ENCODE data around the gene NT5C1B. TPM values are rescaled to one million over a fixed set of nuclear protein-coding genes. Genes with fewer than 3 reads are reported as not detected.

NT5C1B gene
- total and polyA plus RNA-seq, 3 donors from 2014 or later: 18.0 to 74.9 (median 59.4) TPM

DNA sequence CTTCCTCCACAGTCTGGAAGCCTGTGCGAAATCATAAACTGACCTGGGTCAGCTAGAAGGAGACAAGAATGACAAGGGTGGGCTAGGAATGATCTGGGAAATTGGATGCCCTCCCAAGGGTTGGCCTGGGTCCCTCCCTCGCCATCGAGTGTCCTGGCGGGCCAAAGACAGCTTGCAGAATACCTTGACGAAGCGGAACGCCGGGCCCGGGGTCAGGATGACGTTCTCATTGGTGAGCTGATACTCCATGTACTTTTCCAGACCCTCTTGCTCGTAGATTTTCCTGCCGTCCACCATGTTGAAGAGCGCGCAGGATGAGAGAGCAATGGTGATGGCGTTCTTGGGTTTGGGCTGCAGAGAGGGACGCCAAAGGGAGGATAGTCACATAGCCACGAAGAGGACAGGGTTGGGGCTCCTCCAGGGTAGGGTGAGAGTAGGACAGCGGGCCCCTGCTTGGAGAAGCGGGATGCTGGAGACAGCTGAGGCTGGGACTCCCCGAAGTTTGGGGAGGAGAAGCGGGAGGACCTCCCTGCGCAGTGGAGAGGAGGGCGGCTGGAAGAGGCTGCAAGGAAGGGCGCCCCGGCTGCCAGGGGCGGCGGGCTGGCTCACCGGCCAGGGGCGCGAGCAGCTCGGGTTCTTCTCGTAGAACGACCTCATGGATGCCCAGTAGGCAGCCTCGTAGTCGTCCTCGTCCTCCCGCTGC, 5.3 kb downstream of the NT5C1B start:
- 71 to 75% methylated on average over 30 to 34 of the region's 37 CpGs for WGBS, 2 donors
- H3K27me3 ChIP-seq: no peaks in the 10 kb centered on the region
- H3K4me1 ChIP-seq: no peaks in the 10 kb centered on the region
- no peaks in the 10 kb centered on the region for H3K9me3 ChIP-seq
- intact Hi-C loops (cut with DNase I; ENCODE audit: low total_unique reads): no loop called here
- DNase-seq: no peak
- H3K27ac ChIP-seq: no peak overlapping the region
- no peaks in the 10 kb centered on the region for H3K36me3 ChIP-seq (ENCODE audit: low read depth, missing control alignments)
- H3K4me3 ChIP-seq: peak overlapping the region in 1 of 2 donors; percentile 32
- TF ChIP-seq POLR2A (IDR thresholded peaks at IDR 0.05): no peak
- TF ChIP-seq, protein P1, sequence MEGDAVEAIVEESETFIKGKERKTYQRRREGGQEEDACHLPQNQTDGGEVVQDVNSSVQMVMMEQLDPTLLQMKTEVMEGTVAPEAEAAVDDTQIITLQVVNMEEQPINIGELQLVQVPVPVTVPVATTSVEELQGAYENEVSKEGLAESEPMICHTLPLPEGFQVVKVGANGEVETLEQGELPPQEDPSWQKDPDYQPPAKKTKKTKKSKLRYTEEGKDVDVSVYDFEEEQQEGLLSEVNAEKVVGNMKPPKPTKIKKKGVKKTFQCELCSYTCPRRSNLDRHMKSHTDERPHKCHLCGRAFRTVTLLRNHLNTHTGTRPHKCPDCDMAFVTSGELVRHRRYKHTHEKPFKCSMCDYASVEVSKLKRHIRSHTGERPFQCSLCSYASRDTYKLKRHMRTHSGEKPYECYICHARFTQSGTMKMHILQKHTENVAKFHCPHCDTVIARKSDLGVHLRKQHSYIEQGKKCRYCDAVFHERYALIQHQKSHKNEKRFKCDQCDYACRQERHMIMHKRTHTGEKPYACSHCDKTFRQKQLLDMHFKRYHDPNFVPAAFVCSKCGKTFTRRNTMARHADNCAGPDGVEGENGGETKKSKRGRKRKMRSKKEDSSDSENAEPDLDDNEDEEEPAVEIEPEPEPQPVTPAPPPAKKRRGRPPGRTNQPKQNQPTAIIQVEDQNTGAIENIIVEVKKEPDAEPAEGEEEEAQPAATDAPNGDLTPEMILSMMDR (IDR thresholded peaks at IDR 0.05): no peak

DNA sequence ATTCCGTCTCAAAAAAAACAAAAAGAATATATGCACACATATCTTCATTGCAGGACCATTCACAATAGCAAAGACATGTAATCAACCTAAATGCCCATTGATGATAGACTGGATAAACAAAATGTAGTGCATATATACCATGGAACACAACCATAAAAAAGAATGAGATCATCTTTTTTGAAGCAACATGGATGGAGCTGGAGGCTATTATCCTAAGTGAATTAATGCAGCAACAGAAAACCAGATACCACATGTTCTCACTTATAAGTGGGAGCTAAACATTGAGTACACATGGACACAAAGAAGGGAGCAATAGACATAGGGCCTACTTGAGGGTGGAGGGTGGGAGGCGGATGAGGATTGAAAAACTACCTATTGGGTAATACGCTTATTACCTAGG, 8.8 kb downstream of the NT5C1B start:
- no peaks in the 10 kb centered on the region for H3K9me3 ChIP-seq
- H3K27ac ChIP-seq: no peak overlapping the region
- H3K4me3 ChIP-seq: no peak overlapping the region
- 93 to 96% methylated on average over 3 of the region's 3 CpGs for WGBS, 2 donors
- no peak for TF ChIP-seq POLR2A (IDR thresholded peaks at IDR 0.05)
- TF ChIP-seq, protein P1 (IDR thresholded peaks at IDR 0.05): no peak
- DNase-seq: no peak
- H3K27me3 ChIP-seq: no peaks in the 10 kb centered on the region
- intact Hi-C loops (cut with DNase I; ENCODE audit: low total_unique reads): no loop called here
- no peaks in the 10 kb centered on the region for H3K36me3 ChIP-seq (ENCODE audit: low read depth, missing control alignments)
- no peaks in the 10 kb centered on the region for H3K4me1 ChIP-seq

DNA sequence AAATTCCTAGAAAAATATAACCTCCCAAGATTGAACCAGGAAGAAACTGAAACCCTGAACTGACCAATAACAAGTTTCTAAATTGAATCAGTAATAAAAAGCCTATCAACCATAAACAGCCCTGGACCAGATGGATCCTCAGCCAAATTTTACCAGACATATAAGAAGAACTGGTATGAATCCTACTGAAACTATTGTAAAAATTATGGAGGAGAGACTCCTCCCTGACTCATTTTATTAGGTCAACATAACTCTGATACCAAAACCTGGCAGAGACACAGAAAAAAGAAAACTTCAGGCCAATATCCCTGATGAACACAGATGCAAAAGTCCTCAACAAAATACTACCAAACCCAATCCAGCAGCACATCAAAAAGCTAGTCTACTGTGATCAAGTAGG, 11.3 kb downstream of the NT5C1B start:
- intact Hi-C loops (cut with DNase I; ENCODE audit: low total_unique reads): no loop called here
- no peak for TF ChIP-seq POLR2A (IDR thresholded peaks at IDR 0.05)
- TF ChIP-seq, protein P1 (IDR thresholded peaks at IDR 0.05): no peak
- no peaks in the 10 kb centered on the region for H3K36me3 ChIP-seq (ENCODE audit: low read depth, missing control alignments)
- no peaks in the 10 kb centered on the region for H3K27me3 ChIP-seq
- no peak overlapping the region for H3K27ac ChIP-seq
- H3K4me1 ChIP-seq: no peaks in the 10 kb centered on the region
- H3K4me3 ChIP-seq: no peak overlapping the region
- DNase-seq: no peak
- no peaks in the 10 kb centered on the region for H3K9me3 ChIP-seq

DNA sequence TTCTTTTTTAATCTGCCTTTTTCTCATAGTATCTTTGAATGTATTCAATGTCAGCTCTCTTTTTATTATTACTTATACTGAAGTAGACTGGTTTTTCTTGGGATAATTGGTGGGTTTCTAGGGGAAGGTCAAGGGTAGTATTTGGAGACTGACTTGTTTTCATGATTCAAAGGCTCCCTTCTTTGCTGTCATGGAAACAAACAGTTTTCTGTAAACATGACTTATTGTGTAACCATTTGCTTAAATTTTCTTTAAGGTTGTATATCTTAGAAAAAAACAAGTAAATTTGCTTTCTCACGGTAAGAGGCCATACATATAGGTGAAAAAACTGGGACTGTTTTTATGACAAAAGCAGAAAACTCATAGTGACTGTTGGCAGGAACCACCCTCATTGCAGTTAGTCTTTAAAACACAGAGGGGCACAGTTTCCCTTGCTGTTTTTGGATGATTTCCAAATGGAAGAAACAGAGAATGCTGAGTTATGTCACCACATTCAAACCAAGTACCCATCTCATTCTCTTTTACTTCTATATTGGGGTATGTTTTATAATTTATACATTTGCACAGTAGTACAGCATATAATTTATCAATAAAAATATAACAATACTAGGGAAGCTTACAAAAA, 23.1 kb downstream of the NT5C1B start:
- Histone ChIP-seq H3K27me3 (no peaks in the 10 kb centered on the region), H3K9me3 (no peaks in the 10 kb centered on the region), H3K4me1 (no peaks in the 10 kb centered on the region), H3K36me3 (ENCODE audit: low read depth, missing control alignments) (no peaks in the 10 kb centered on the region), H3K27ac (no peak overlapping the region), H3K4me3 (no peak overlapping the region)
- WGBS, 2 donors: 87 to 88% methylated on average over 1 of the region's 1 CpG
- DNase-seq: no peak
- TF ChIP-seq, protein P1 (IDR thresholded peaks at IDR 0.05): no peak
- no peak for TF ChIP-seq POLR2A (IDR thresholded peaks at IDR 0.05)
- intact Hi-C loops (cut with DNase I; ENCODE audit: low total_unique reads): no loop called here

- DNase-seq: no peak
- Histone ChIP-seq H3K9me3 (no peaks in the 10 kb centered on the region), H3K4me3 (peak overlapping the region; percentile 89 to 96), H3K27ac (peak overlapping the region; percentile 96 to 97), H3K27me3 (no peaks in the 10 kb centered on the region), H3K36me3 (ENCODE audit: low read depth, missing control alignments) (no peaks in the 10 kb centered on the region), H3K4me1 (peaks cover 22% of the 10 kb centered on the region)
- TF ChIP-seq POLR2A (IDR thresholded peaks at IDR 0.05): no peak
- TF ChIP-seq, protein P1 (IDR thresholded peaks at IDR 0.05): no peak
- intact Hi-C loops (cut with DNase I; ENCODE audit: low total_unique reads): no loop called here
- 0% methylated on average over 2 to 3 of the region's 3 CpGs for WGBS, 2 donors
Measured at GRCh38 chr2:18560797-18561085, 28.6 kb downstream of the NT5C1B start.

Data from testis (tissue), 3 donors.